Activated naive CD8-positive, alpha-beta T cell treated with anti-CD3 and anti-CD28 coated beads, Interleukin-2, amount 50 U/mL, for 16 hours (primary cell): Measurements from ENCODE around the gene TEK.
"Not testable (repeated sequence)": the region's sequence is repeated elsewhere in the genome, so short reads cannot be mapped to it uniquely, and the experiment has no call there.

Experiments
- DNase-seq: peaks from one replicate; pipeline ENCODE4 v3.0.0-alpha.2; 2020; ENCODE audit warnings: low read depth, low spot score

The TEK gene

GRCh38 chr9:27212621-27213020 lies 103.6 kb downstream of the TEK start:
- no peak for DNase-seq

- DNase-seq, result no peak
Observed at GRCh38 chr9:27227192-27227591, 118.2 kb downstream of the TEK start.

- not testable (repeated sequence) for DNase-seq
Observed at GRCh38 chr9:27239648-27240047, 130.6 kb downstream of the TEK start.

- DNase-seq, result no peak
Observed at GRCh38 chr9:27247756-27248155, 138.7 kb downstream of the TEK start.

- no peak for DNase-seq
Observed at GRCh38 chr9:27248702-27249101, 139.7 kb downstream of the TEK start.

GRCh38 chr9:27258662-27259061 lies 149.6 kb downstream of the TEK start:
- no peak for DNase-seq

GRCh38 chr9:27260789-27261516 lies 151.9 kb downstream of the TEK start:
- no peak for DNase-seq

- DNase-seq, result no peak
Observed at GRCh38 chr9:27261517-27262211, 152.6 kb downstream of the TEK start.

- no peak for DNase-seq
Observed at GRCh38 chr9:27272103-27272502, 163.1 kb downstream of the TEK start.

GRCh38 chr9:27273186-27273585 lies 164.2 kb downstream of the TEK start:
- no peak for DNase-seq

GRCh38 chr9:27276193-27277030 lies 167.4 kb downstream of the TEK start:
- no peak for DNase-seq

- DNase-seq, result no peak
Observed at GRCh38 chr9:27278374-27278773, 169.3 kb downstream of the TEK start.

GRCh38 chr9:27279611-27280010 lies 170.6 kb downstream of the TEK start:
- DNase-seq, result no peak
